Suprapubic skin (tissue), 4 donors: ENCODE measurements around the gene RAPGEFL1. TPM values are rescaled to one million over a fixed set of nuclear protein-coding genes. Genes with fewer than 3 reads are reported as not detected.
"Not testable (repeated sequence)": the region's sequence is repeated elsewhere in the genome, so short reads cannot be mapped to it uniquely, and the experiment has no call there.

Source experiments
- DNase-seq, 2 donors: peaks; one replicate each; pipeline ENCODE4 v3.0.0-alpha.2; 2019; ENCODE audit warnings: low spot score in 2 of 2
- H3K27ac ChIP-seq: fragments of 200-600 bp; sonication (generic); one replicate; pipeline ENCODE4 v1.5.1; 2019
- H3K27me3 ChIP-seq: fragments of 200-600 bp; sonication (generic); one replicate; pipeline ENCODE4 v1.5.1; 2019
- H3K36me3 ChIP-seq: fragments of 200-600 bp; sonication (generic); one replicate; pipeline ENCODE4 v1.5.1; 2019
- H3K4me1 ChIP-seq: fragments of 200-600 bp; sonication (generic); one replicate; pipeline ENCODE4 v1.5.1; 2019
- H3K4me3 ChIP-seq: fragments of 200-600 bp; sonication (generic); one replicate; pipeline ENCODE4 v1.5.1; 2019; ENCODE audit warnings: mild to moderate bottlenecking
- H3K9me3 ChIP-seq: fragments of 200-600 bp; sonication (generic); one replicate; pipeline ENCODE4 v1.5.1; 2019
- CTCF ChIP-seq, 2 donors: fragments of 200-600 bp in 1 of 2; fragments of 450-650 bp in 1 of 2; sonication (generic) in 1 of 2; IDR thresholded peaks; one replicate each; pipeline ENCODE4 v1.5.1; 2016 to 2019; ENCODE audit warnings: antibody characterized with exemption in 2 of 2, mild to moderate bottlenecking in 1 of 2, moderate library complexity in 1 of 2
- EP300 ChIP-seq: sonication (generic); formaldehyde crosslinking; IDR thresholded peaks from one replicate; pipeline ENCODE4 v1.6.1; 2017; ENCODE audit warnings: antibody characterized with exemption
- POLR2A ChIP-seq, 2 donors: fragments of 450-650 bp; IDR thresholded peaks; one replicate each; pipeline ENCODE4 v1.6.1; 2017; ENCODE audit warnings: antibody characterized with exemption in 2 of 2, mild to moderate bottlenecking in 2 of 2, moderate library complexity in 2 of 2
- POLR2AphosphoS5 ChIP-seq, 3 donors: sonication (generic); formaldehyde crosslinking; IDR thresholded peaks; one replicate each; pipeline ENCODE4 v1.6.1; 2017; ENCODE audit warnings: antibody characterized with exemption in 3 of 3
- WGBS: methylation state at CpG from one replicate; pipeline ENCODE4 v1.1.5; 2018; 5-methylcytosine and 5-hydroxymethylcytosine counted together
- total RNA-seq, 4 donors: library from RNA; depleted of rRNA; stranded (reverse); fragments of >200 nt; gene quantifications; one replicate each; pipeline ENCODE4 v1.1.0, GENCODE V29; 2016

Gene RAPGEFL1
- total RNA-seq, 4 donors from 2014 or later = 221 to 547 (median 297) TPM

- TF ChIP-seq POLR2AphosphoS5 (IDR thresholded peaks at IDR 0.05) (no peak), CTCF (IDR thresholded peaks at IDR 0.05) (no peak), EP300 (no peak)
- peaks cover 36% of the 10 kb centered on the region for H3K4me1 ChIP-seq
- H3K36me3 ChIP-seq = peaks cover 10% of the 10 kb centered on the region
- 79% methylated on average over 1 of the region's 1 CpG for WGBS
- no peak overlapping the region for H3K4me3 ChIP-seq
- H3K27ac ChIP-seq = no peak overlapping the region
- no peak for DNase-seq
- H3K27me3 ChIP-seq = no peaks in the 10 kb centered on the region
- no peaks in the 10 kb centered on the region for H3K9me3 ChIP-seq
Observed at GRCh38 chr17:40197550-40197949, 20.3 kb downstream of the RAPGEFL1 start.

DNA sequence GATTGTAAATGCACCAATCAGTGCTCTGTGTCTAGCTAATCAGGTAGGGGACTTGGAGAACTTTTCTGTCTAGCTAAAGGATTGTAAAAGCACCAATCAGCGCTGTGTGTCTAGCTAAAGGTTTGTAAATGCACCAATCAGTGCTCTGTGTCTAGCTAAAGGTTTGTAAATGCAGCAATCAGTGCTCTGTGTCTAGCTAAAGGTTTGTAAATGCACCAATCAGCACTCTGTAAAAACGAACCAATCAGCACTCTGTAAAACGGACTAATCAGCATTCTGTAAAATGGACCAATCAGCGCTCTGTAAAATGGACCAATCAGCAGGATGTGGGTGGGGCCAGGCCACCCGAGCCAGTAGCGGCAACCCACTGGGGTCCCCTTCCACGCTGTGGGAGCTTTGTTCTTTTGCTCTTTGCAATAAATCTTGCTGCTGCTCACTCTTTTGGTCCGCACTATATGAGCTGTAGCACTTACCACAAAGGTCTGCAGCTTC lies 20.7 kb downstream of the RAPGEFL1 start:
- not testable (repeated sequence) for H3K9me3 ChIP-seq, H3K4me3 ChIP-seq, H3K36me3 ChIP-seq, DNase-seq, H3K27ac ChIP-seq, H3K27me3 ChIP-seq
- WGBS = 61% methylated on average over 8 of the region's 8 CpGs
- H3K4me1 ChIP-seq = peaks cover 33% of the 10 kb centered on the region

- WGBS = 89% methylated on average over 4 of the region's 5 CpGs
Observed at GRCh38 chr17:40198576-40198975, 21.3 kb downstream of the RAPGEFL1 start.

DNA sequence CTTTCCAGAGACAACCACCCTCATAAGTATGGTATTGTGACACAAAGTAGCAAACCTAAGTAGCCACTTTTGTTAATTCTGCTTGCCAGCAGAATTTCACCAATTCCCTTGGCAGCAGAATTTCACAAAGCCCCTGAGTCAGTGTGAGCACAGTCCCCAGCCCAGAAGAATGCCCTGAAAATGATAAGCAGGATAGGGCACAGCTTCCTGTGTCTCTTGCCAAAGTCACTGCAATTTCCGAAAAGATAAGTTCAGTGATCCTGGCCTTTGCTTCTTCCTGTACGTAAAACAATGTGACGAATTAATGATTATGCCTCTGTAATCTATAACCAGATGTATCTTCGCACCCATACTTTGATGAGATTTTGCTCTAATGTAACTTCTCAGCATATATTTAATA lies 25.9 kb downstream of the RAPGEFL1 start:
- Histone ChIP-seq H3K36me3 (no peaks in the 10 kb centered on the region), H3K4me1 (peaks cover 10% of the 10 kb centered on the region), H3K9me3 (no peaks in the 10 kb centered on the region), H3K27me3 (no peaks in the 10 kb centered on the region), H3K27ac (no peak overlapping the region), H3K4me3 (no peak overlapping the region)
- no peak for DNase-seq
- 70% methylated on average over 4 of the region's 4 CpGs for WGBS
- no peak for TF ChIP-seq POLR2AphosphoS5 (IDR thresholded peaks at IDR 0.05)
- TF ChIP-seq POLR2A (IDR thresholded peaks at IDR 0.05) = no peak
- TF ChIP-seq CTCF (IDR thresholded peaks at IDR 0.05) = no peak
- no peak for TF ChIP-seq EP300

More at GRCh38 chr17:40198576-40198975, 21.3 kb downstream of the RAPGEFL1 start:
- Histone ChIP-seq H3K27ac (no peak overlapping the region), H3K4me1 (peaks cover 28% of the 10 kb centered on the region), H3K27me3 (no peaks in the 10 kb centered on the region), H3K4me3 (no peak overlapping the region), H3K36me3 (peaks cover 3% of the 10 kb centered on the region), H3K9me3 (no peaks in the 10 kb centered on the region)
- TF ChIP-seq CTCF (IDR thresholded peaks at IDR 0.05) (no peak), POLR2A (IDR thresholded peaks at IDR 0.05) (no peak), POLR2AphosphoS5 (IDR thresholded peaks at IDR 0.05) (no peak), EP300 (no peak)
- no peak for DNase-seq

- not testable (repeated sequence) for H3K9me3 ChIP-seq, H3K4me3 ChIP-seq, H3K27ac ChIP-seq, H3K36me3 ChIP-seq, DNase-seq, H3K27me3 ChIP-seq
- WGBS = 90% methylated on average over 8 of the region's 8 CpGs
- H3K4me1 ChIP-seq = peaks cover 10% of the 10 kb centered on the region
Observed at GRCh38 chr17:40206193-40206592, 28.9 kb downstream of the RAPGEFL1 start.

GRCh38 chr17:40209404-40210093 lies 32.3 kb downstream of the RAPGEFL1 start:
- WGBS = 73% methylated on average over 2 of the region's 2 CpGs
- H3K4me3 ChIP-seq = no peak overlapping the region

DNA sequence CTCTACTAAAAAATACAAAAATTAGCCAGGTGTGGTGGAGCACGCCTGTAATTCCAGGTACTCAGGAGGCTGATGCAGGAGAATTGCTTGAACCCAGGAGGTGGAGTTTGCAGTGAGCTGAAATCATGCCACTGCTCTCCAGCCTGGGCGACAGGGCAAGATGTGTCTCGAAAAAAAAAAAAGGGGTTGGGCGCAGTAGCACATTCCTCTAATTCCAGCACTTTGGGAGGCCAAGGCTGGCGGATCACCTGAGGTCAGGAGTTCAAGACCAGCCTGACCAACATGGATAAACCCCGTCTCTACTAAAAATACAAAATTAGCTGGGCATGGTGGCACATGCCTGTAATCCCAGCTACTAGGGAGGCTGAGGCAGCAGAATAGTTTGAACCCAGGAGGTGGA lies 36.6 kb downstream of the RAPGEFL1 start:
- H3K36me3 ChIP-seq, H3K27me3 ChIP-seq, H3K27ac ChIP-seq, H3K9me3 ChIP-seq, H3K4me1 ChIP-seq, DNase-seq, H3K4me3 ChIP-seq: not testable (repeated sequence)
- WGBS = 63% methylated on average over 6 of the region's 6 CpGs

More at GRCh38 chr17:40209404-40210093, 32.3 kb downstream of the RAPGEFL1 start:
- TF ChIP-seq EP300 (no peak), CTCF (IDR thresholded peaks at IDR 0.05) (no peak), POLR2A (IDR thresholded peaks at IDR 0.05) (no peak), POLR2AphosphoS5 (IDR thresholded peaks at IDR 0.05) (no peak)
- no peaks in the 10 kb centered on the region for H3K9me3 ChIP-seq
- DNase-seq = no peak
- H3K27me3 ChIP-seq = no peaks in the 10 kb centered on the region
- no peaks in the 10 kb centered on the region for H3K4me1 ChIP-seq
- no peak overlapping the region for H3K27ac ChIP-seq
- H3K36me3 ChIP-seq = no peaks in the 10 kb centered on the region
